ENCODE results near the gene CETN1.

GRCh38 chr18:570256-570655 lies 9.9 kb upstream of the CETN1 start:
- TF ChIP-seq JUN (CRISPR knock-in tag; IDR thresholded peaks at IDR 0.05) (no peak), CTCF (IDR thresholded peaks at IDR 0.05) (no peak), SMAD3 (CRISPR knock-in tag; IDR thresholded peaks at IDR 0.05; ENCODE audit: borderline replicate concordance) (no peak), ESRRA (CRISPR knock-in tag; IDR thresholded peaks at IDR 0.05; ENCODE audit: borderline replicate concordance) (no peak), NR1H2 (CRISPR knock-in tag; IDR thresholded peaks at IDR 0.05) (no peak), TP53 (CRISPR knock-in tag; IDR thresholded peaks at IDR 0.05) (no peak), CDX4 (CRISPR knock-in tag; IDR thresholded peaks at IDR 0.05; ENCODE audit: borderline replicate concordance) (no peak)

Data from WTC11 (cell line).